Prostate gland (tissue), 2 donors: ENCODE data around the gene GPR68.
"Not testable (repeated sequence)": the region's sequence is repeated elsewhere in the genome, so short reads cannot be mapped to it uniquely, and the experiment has no call there.

Experiments used
- CTCF ChIP-seq, 4 experiments: fragments of 200-600 bp in 2 of 4; fragments of 450-650 bp in 2 of 4; sonication (generic) in 2 of 4; IDR thresholded peaks; 1 replicate in 3 of 4; 2 replicates in 1 of 4; pipeline ENCODE4 v1.5.1; 2016 to 2019; ENCODE audit warnings: antibody characterized with exemption in 4 of 4, mild to moderate bottlenecking in 2 of 4, moderate library complexity in 2 of 4
- POLR2A ChIP-seq: fragments of 450-650 bp; IDR thresholded peaks from one replicate; pipeline ENCODE4 v1.6.1; 2016; ENCODE audit warnings: antibody characterized with exemption, mild to moderate bottlenecking

- TF ChIP-seq CTCF (IDR thresholded peaks at IDR 0.05); POLR2A: not testable (repeated sequence)
Measured at GRCh38 chr14:91266276-91266675, 21.8 kb upstream of the GPR68 start.
